ENCODE results near the gene CCDC102A.

GRCh38 chr16:57505169-57505568 lies 31.2 kb downstream of the CCDC102A start:
- TF ChIP-seq POLR2A (IDR thresholded peaks at IDR 0.05) (no peak), CTCF (IDR thresholded peaks at IDR 0.05 in 4 of 5, conservative IDR thresholded peaks at IDR 0.05 in 1 of 5) (no peak)

Measured in gastrocnemius medialis (tissue), 4 donors.